ENCODE results near the gene TFB1M. TPM values are rescaled to one million over a fixed set of nuclear protein-coding genes. Genes with fewer than 3 reads are reported as not detected.

The TFB1M gene
- total RNA-seq, 1 experiment from 2014 or later, result 31.0 TPM

DNA sequence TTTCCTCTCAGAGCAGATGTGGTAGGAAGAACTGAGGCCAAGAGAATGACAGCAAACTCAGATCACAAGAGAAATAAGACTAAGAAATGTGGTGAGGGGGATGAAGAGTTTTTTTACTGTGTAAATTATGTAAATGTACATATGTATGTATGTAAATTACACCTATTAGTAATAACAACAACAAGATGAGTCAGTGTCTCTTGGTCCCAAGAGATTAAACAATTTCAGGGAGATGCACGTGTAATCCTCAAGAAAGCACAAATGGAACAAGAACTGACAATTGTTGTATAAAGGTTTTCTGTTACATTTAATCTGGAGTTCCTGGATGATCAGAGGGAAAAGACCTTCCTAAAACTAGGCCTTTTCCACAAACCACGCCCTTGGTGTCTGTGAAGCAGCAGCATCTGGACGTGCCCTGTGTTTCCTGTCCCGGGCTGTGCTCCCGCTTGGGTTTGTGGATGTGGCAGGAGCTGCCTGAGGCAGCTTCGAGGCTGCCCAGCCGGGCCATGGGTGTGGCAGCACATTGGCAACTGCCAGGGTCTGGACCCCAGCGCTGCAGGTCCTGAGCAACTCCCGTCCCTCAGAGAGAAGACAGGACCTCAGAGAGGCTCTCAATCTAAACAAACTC is 49.5 kb downstream of the TFB1M start:
- Mint-ChIP-seq H3K9me3 (ENCODE audit: unreplicated experiment) (no peaks in the 10 kb centered on the region), H3K4me3 (ENCODE audit: unreplicated experiment) (no peak overlapping the region), H3K36me3 (ENCODE audit: insufficient read depth, unreplicated experiment) (peaks cover 34% of the 10 kb centered on the region), H3K4me1 (ENCODE audit: insufficient read depth, unreplicated experiment) (peaks cover 12% of the 10 kb centered on the region), H3K27ac (ENCODE audit: low read depth, unreplicated experiment) (peak overlapping the region; percentile 75), H3K27me3 (ENCODE audit: insufficient read depth, unreplicated experiment) (no peaks in the 10 kb centered on the region)
- BruUV-seq (replicated peaks), result no TSS peak
- POLR2A ChIA-PET, result interaction anchor here (0.8 to 1.0 kb wide), 2 partner anchors 9 to 91 kb away, joined by 3 read pairs; no protein-coding TSS in a partner anchor
- peak; percentile 52 for DNase-seq (ENCODE audit: unreplicated experiment)
- CTCF ChIA-PET, result interaction anchor here (1.3 kb wide), 1 partner anchor 88 kb away, joined by 3 read pairs; no protein-coding TSS in a partner anchor
- intact Hi-C loops (cut with micrococcal nuclease), result loop anchor here (1.0 kb wide), 1 partner anchor 88 kb away; no protein-coding TSS in a partner anchor
- TF ChIP-seq, protein P1, sequence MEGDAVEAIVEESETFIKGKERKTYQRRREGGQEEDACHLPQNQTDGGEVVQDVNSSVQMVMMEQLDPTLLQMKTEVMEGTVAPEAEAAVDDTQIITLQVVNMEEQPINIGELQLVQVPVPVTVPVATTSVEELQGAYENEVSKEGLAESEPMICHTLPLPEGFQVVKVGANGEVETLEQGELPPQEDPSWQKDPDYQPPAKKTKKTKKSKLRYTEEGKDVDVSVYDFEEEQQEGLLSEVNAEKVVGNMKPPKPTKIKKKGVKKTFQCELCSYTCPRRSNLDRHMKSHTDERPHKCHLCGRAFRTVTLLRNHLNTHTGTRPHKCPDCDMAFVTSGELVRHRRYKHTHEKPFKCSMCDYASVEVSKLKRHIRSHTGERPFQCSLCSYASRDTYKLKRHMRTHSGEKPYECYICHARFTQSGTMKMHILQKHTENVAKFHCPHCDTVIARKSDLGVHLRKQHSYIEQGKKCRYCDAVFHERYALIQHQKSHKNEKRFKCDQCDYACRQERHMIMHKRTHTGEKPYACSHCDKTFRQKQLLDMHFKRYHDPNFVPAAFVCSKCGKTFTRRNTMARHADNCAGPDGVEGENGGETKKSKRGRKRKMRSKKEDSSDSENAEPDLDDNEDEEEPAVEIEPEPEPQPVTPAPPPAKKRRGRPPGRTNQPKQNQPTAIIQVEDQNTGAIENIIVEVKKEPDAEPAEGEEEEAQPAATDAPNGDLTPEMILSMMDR (IDR thresholded peaks at IDR 0.05; ENCODE audit: unreplicated experiment), result no peak

DNA sequence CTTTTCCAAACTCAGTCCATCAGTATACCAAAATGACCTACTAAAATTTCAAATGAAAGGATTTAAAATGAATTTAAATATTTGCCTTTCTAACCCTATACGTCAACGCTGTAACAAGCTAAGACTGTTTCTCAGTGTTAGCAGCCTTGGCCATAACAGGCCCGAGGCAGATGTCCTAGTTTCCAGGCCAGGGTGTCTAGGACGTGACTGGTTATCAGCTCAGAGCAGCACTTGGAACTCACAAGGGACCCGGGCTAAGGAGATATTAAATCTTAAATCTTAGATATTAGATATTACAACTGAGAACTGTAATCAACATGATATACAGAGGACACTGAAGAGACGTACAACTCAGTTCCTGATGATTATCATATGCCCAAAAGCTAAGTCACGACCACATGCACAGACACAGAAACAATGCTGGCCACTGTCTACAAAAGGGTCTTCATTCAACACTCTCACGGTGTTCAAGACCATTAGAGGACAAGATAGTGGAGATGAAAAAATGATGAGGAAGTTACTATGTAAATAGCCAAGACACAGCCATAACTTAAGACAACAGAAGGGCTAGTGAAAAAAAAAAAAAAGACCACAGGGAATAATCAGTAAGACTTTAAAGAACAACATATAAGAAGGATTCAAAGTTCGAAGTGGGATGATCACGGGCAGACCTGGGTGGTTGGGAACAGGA is 50.8 kb downstream of the TFB1M start, which contains the start of gene CLDN20:
Gene CLDN20, plus strand, starts transcription at position 641 of the 691 bp plus-strand sequence. CDS start 11,707 bp downstream, outside the sequence.
- DNase-seq (ENCODE audit: unreplicated experiment), result no peak
- intact Hi-C loops (cut with micrococcal nuclease), result no loop called here
- CTCF ChIA-PET, result interaction anchor here (0.6 to 1.3 kb wide), 3 partner anchors 40 to 335 kb away, joined by 3 to 7 read pairs (median 4); no protein-coding TSS in a partner anchor

DNA sequence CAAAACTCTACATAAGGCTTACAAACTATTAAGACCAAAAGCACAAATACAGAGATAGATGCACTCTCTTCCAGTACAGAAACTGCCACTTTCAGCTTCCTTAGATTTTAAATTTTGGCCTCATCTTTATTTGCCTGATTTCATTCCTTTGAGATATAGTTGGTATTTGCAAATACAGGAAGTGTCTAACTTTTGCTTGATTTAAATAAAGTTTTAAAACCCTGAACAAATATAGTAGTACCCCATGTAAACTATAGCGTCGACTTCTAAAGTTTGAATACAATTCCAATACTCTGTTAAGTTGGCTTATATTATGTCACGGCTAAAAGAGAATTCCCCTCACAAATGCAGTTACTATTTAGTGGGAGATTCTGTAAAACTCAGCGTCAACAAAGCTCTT is 51.6 kb downstream of the TFB1M start:
- H3K36me3 Mint-ChIP-seq (ENCODE audit: insufficient read depth, unreplicated experiment), result peaks cover 45% of the 10 kb centered on the region
- peaks cover 12% of the 10 kb centered on the region for H3K4me1 Mint-ChIP-seq (ENCODE audit: insufficient read depth, unreplicated experiment)
- ChIA-PET POLR2A (no interaction called here), CTCF (interaction anchor here (0.7 kb wide), 1 partner anchor 39 kb away, joined by 4 read pairs; no protein-coding TSS in a partner anchor)
- TF ChIP-seq, protein P1 (IDR thresholded peaks at IDR 0.05; ENCODE audit: unreplicated experiment), result no peak
- DNase-seq (ENCODE audit: unreplicated experiment), result no peak
- H3K27me3 Mint-ChIP-seq (ENCODE audit: insufficient read depth, unreplicated experiment), result no peaks in the 10 kb centered on the region
- H3K4me3 Mint-ChIP-seq (ENCODE audit: unreplicated experiment), result no peak overlapping the region
- intact Hi-C loops (cut with micrococcal nuclease), result no loop called here
- no TSS peak for BruUV-seq (replicated peaks)
- no peaks in the 10 kb centered on the region for H3K9me3 Mint-ChIP-seq (ENCODE audit: unreplicated experiment)
- H3K27ac Mint-ChIP-seq (ENCODE audit: low read depth, unreplicated experiment), result no peak overlapping the region

More for the DNA sequence above, 50.8 kb downstream of the TFB1M start, which contains the start of gene CLDN20:
- BruUV-seq (replicated peaks), result no TSS peak
- Mint-ChIP-seq H3K4me1 (ENCODE audit: insufficient read depth, unreplicated experiment) (peaks cover 12% of the 10 kb centered on the region), H3K9me3 (ENCODE audit: unreplicated experiment) (no peaks in the 10 kb centered on the region), H3K36me3 (ENCODE audit: insufficient read depth, unreplicated experiment) (peaks cover 45% of the 10 kb centered on the region), H3K27ac (ENCODE audit: low read depth, unreplicated experiment) (peak within 1 kb of the TSS; percentile 75), H3K27me3 (ENCODE audit: insufficient read depth, unreplicated experiment) (no peaks in the 10 kb centered on the region), H3K4me3 (ENCODE audit: unreplicated experiment) (no peak within 1 kb of the TSS)
- POLR2A ChIA-PET, result no interaction called here
- TF ChIP-seq, protein P1 (IDR thresholded peaks at IDR 0.05; ENCODE audit: unreplicated experiment), result no peak
